GM13977 (cell line): Measurements from ENCODE around the gene LRATD1.

Experiments
- DNase-seq: peaks from one replicate; pipeline ENCODE4 v3.0.0; 2012; ENCODE audit warnings: low spot score
- in situ Hi-C: fragments of 300-500 bp; cut with MboI; formaldehyde crosslinking; loops from one replicate; pipeline ENCODE4 v1.12.0; 2022; ENCODE audit warnings: low sequenced_read_pairs, low pct_unique_long_range_greater_than_20kb, mixed read lengths, inconsistent platforms; ENCODE audit not compliant: unreplicated experiment
- TF ChIP-seq, protein P1 (sequence below): IDR thresholded peaks from 2 replicates; pipeline ENCODE4 v1.5.1; 2012; ENCODE audit warnings: mild to moderate bottlenecking, control low read depth; ENCODE audit not compliant: insufficient read depth; ENCODE audit errors: extremely low read depth, missing control alignments

Gene LRATD1

DNA sequence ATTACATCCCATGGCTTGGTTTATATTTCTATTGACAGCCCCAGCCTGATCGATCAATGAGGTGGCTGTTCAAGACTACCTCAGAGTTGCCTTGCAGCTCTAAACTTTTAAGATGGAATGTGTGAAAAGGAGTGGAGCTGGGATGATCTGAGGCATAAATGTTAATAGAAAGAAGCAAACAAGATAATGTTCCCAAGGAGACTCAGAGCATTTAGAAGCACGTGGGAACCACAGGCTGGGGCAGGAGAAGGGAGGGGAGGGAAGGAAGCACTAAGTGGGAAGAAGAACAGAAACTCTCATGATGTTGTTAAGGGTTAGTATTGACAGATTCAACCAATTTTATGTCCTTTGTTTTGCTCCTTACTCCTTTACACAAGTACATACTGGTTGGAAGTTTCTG lies 28.8 kb upstream of the LRATD1 start:
- in situ Hi-C loops: no loop called here
- no peak for DNase-seq
- TF ChIP-seq, protein P1, sequence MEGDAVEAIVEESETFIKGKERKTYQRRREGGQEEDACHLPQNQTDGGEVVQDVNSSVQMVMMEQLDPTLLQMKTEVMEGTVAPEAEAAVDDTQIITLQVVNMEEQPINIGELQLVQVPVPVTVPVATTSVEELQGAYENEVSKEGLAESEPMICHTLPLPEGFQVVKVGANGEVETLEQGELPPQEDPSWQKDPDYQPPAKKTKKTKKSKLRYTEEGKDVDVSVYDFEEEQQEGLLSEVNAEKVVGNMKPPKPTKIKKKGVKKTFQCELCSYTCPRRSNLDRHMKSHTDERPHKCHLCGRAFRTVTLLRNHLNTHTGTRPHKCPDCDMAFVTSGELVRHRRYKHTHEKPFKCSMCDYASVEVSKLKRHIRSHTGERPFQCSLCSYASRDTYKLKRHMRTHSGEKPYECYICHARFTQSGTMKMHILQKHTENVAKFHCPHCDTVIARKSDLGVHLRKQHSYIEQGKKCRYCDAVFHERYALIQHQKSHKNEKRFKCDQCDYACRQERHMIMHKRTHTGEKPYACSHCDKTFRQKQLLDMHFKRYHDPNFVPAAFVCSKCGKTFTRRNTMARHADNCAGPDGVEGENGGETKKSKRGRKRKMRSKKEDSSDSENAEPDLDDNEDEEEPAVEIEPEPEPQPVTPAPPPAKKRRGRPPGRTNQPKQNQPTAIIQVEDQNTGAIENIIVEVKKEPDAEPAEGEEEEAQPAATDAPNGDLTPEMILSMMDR: no peak

DNA sequence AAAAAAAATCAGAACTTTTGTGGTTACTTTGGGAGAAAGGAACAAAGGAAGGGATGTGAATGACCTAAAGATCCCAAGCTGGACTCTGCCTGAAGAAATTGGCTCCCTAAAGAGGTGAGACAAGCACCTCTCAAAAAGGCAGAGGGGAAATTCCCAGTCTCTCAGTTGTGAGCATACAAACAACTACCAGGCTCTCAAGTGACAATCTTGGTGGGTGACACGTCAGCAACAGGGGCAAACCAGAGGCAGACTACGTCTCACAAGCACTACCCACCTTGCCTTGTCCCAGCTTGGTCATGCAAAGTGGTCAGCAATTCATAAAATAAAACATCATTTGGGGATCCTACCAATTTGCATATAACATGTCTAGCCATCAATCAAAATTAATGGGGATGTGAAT lies 24.3 kb upstream of the LRATD1 start:
- in situ Hi-C loops: no loop called here
- DNase-seq: no peak
- TF ChIP-seq, protein P1: no peak

DNA sequence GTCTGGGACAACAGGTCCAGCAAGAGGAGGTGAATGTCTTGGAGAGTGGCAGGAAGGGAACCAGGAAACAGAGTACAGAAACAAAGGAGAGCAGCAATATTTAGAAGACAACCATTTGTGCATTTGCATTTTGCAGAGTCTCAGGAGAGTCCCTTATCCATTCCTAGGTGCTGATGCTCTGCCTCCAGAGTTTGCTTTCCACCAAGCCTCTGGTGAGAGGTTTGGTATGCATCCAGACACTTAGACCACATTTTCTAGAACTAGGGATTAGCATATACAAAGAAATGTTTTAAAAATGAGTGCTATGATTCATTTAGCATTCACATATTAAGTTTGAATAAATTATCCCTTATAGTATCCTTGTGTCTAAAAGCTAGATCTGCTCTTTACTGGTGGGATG lies 18.5 kb upstream of the LRATD1 start:
- in situ Hi-C loops: no loop called here
- TF ChIP-seq, protein P1: no peak
- no peak for DNase-seq

DNA sequence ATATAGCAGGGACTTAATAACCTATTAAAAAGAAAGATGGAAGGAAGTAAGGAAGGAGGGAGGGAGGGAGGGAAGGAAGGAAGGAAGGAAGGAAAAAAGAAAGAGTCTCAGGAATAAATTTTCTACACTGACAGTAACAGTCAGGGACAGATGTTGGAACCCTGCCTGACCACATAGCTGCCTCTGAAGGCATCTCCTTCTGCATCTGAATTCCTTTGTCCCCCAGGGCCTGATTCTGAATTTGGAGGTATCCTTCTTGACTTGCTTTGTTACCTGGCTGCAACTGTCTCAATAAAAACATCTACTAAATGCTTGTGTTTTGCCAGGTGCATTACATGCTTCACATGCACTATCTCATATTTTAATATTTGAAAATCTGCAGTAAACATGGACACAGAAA lies 17.4 kb upstream of the LRATD1 start:
- in situ Hi-C loops: no loop called here
- DNase-seq: no peak

DNA sequence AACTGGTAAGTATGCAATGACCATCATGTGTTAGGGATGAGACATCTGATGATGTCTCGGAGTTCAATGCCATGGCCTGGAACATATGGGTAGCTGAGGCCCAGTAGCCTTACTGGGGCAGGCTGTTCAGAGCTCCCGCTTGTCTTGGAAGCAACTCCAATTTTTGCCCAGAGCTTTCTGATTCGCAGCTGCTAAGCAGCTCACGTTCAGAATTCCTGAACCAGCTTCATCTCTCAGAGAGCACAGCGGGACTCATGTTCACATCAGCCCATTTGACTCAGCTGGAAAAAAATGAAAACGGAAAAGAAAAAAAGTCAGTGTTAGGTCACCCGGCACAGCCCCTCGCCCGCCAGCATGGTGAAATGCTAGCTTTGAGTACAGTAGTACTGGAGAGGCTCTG lies 16.8 kb upstream of the LRATD1 start:
- TF ChIP-seq, protein P1: no peak
- DNase-seq: no peak
- in situ Hi-C loops: no loop called here

More for the DNA sequence above, 17.4 kb upstream of the LRATD1 start:
- TF ChIP-seq, protein P1: no peak

DNA sequence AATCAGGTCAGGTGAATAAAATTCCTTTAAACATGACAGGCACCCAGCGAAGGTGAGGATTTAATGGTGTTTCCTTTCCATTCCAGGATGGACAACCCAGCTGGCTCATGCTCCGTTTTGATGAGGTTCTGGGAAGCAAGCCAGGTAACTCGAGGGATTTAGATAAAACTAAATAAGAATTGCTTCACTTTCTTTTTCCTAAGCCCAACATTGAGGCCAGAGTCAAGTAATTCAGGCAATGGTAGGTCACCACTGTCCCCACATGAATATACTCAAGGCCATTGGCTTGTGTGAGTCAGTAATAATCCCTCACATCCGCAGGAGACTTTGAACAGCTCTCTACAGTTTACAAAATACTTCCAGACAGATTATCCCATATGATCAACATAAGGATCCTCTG lies 16.2 kb upstream of the LRATD1 start:
- TF ChIP-seq, protein P1: no peak
- no peak for DNase-seq
- in situ Hi-C loops: no loop called here

DNA sequence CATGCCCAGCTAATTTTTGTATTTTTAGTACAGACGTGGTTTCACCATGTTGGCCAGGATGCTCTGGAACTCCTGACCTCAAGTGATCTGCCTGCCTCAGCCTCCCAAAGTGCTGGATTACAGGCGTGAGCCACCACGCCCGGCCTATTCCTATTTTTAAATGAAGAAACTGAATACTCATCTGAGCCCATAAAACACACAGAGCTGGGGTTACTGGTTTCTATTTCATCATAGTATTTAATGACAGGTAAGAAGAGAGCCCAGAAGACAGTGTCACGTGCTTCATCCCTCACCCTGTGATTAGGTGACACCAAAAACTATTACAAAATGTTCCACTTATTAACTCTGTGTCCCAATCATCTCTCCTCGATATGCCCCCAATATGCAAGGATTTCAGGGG lies 15.6 kb upstream of the LRATD1 start:
- no peak for DNase-seq
- in situ Hi-C loops: no loop called here
- TF ChIP-seq, protein P1: no peak
